Epithelial cell of esophagus (primary cell): ENCODE results near the gene C2orf42.
"Not testable (repeated sequence)": the region's sequence is repeated elsewhere in the genome, so short reads cannot be mapped to it uniquely, and the experiment has no call there.

Experiments used
- DNase-seq: peaks from one replicate; pipeline ENCODE4 v3.0.0; 2010; ENCODE audit warnings: low read depth
- H3K4me3 ChIP-seq: 2 replicates; pipeline ENCODE4 v1.5.1; 2011; ENCODE audit warnings: mild to moderate bottlenecking, low read length, control low read depth
- TF ChIP-seq, protein P1 (sequence below): IDR thresholded peaks from 2 replicates; pipeline ENCODE4 v1.5.1; 2011; ENCODE audit warnings: low read depth, mild to moderate bottlenecking, low read length, control low read depth, inconsistent platforms; ENCODE audit not compliant: insufficient read depth; ENCODE audit errors: missing control alignments

C2orf42 gene

DNA sequence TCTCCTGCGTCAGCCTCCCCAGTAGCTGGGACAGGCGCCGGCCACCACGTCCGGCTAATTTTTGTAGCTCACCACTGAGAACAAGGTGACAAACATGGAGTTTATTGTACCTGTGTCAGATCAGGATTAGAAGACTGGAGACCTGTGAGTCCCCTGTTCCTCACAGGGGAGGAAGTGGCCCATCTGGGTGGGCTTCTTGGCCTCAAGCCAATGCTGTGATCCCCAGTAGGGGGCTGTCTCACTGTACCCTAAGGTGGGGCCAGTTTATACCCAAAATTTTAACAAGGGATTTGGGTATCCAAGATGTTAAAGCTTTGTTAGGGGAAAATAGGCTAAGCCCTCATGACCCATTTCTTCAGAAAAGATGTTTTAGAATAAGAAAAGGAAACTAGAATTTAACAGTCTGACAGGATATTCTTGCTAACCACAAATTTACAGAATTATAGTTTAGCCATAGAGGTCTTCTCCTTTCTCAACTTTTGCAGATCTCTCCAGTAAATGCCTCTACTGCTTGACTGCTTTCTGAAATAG is 87.2 kb downstream of the C2orf42 start:
- TF ChIP-seq, protein P1, sequence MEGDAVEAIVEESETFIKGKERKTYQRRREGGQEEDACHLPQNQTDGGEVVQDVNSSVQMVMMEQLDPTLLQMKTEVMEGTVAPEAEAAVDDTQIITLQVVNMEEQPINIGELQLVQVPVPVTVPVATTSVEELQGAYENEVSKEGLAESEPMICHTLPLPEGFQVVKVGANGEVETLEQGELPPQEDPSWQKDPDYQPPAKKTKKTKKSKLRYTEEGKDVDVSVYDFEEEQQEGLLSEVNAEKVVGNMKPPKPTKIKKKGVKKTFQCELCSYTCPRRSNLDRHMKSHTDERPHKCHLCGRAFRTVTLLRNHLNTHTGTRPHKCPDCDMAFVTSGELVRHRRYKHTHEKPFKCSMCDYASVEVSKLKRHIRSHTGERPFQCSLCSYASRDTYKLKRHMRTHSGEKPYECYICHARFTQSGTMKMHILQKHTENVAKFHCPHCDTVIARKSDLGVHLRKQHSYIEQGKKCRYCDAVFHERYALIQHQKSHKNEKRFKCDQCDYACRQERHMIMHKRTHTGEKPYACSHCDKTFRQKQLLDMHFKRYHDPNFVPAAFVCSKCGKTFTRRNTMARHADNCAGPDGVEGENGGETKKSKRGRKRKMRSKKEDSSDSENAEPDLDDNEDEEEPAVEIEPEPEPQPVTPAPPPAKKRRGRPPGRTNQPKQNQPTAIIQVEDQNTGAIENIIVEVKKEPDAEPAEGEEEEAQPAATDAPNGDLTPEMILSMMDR = no peak
- no peak overlapping the region for H3K4me3 ChIP-seq
- DNase-seq = no peak

DNA sequence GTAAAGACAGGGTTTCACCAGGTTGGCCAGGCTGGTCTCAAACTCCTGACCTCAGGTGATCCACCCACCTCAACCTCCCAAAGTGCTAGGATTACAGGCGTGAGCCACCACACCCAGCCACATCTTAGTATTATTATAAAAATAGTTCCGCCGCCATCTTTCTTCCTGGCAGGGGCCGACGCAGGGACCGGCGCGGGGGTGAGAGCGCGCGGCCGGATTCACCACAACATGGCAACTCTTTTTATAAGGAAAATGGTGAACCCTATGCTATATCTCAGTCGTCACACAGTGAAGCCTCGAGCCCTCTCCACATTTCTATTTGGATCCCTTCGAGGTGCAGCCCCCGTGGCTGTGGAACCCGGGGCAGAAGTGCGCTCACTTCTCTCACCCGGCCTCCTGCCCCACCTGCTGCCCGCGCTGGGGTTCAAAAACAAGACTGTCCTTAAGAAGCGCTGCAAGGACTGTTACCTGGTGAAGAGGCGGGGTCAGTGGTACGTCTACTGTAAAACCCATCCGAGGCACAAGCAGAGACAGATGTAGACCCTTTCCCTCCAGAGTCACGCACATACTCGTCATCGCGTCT is 88.4 kb downstream of the C2orf42 start:
- not testable (repeated sequence) for H3K4me3 ChIP-seq, DNase-seq

DNA sequence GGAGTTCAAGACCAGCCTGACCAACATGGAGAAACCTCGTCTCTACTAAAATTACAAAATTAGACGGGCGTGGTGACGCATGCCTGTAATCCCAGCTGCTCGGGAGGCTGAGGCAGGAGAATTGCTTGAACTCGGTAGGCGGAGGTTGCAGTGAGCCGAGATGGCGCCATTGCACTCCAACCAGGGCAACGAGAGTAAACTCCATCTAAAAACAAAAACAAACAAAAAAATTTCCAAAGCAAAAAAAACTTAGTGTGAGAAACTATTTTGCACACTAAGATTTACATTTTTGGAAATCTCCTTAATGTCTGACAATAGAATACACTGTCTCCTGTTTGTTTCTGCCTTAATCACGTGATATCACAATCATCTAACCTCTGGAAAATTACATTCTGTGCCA is 89.1 kb downstream of the C2orf42 start:
- not testable (repeated sequence) for DNase-seq, H3K4me3 ChIP-seq

- H3K4me3 ChIP-seq = no peak overlapping the region
- no peak for DNase-seq
- TF ChIP-seq, protein P1 = no peak
Observed at GRCh38 chr2:70101174-70101573, 89.6 kb downstream of the C2orf42 start.
